Activated T-helper 2 cell treated with anti-CD3 and anti-CD28 coated beads, Interferon-gamma antibody, Interleukin-2, Interleukin-4, amounts not matched to agents 10 μg/mL and 5 μg/mL and 100 μg/mL, durations not matched to agents 14 hours and 24 hours and 36 hours (primary cell): ENCODE results near the gene PPWD1. TPM values are rescaled to one million over a fixed set of nuclear protein-coding genes. Genes with fewer than 3 reads are reported as not detected.

ENCODE experiments used
- DNase-seq: peaks from one replicate; pipeline ENCODE4 v3.0.0; 2021; ENCODE audit warnings: low spot score
- H3K27ac Mint-ChIP-seq: one replicate; pipeline ENCODE4 v1.8.0; 2021; ENCODE audit warnings: mixed read lengths
- H3K27me3 Mint-ChIP-seq: one replicate; pipeline ENCODE4 v1.8.0; 2021; ENCODE audit warnings: low read depth, mixed read lengths
- H3K36me3 Mint-ChIP-seq: one replicate; pipeline ENCODE4 v1.8.0; 2021; ENCODE audit warnings: low read depth, mixed read lengths
- H3K4me1 Mint-ChIP-seq: one replicate; pipeline ENCODE4 v1.8.0; 2021; ENCODE audit warnings: low read depth, mixed read lengths
- H3K4me3 Mint-ChIP-seq: one replicate; pipeline ENCODE4 v1.8.0; 2021; ENCODE audit warnings: low read depth, mild to moderate bottlenecking, moderate library complexity, mixed read lengths
- H3K9me3 Mint-ChIP-seq: one replicate; pipeline ENCODE4 v1.8.0; 2021; ENCODE audit warnings: mixed read lengths
- intact Hi-C: fragments of 100-400 bp; cut with micrococcal nuclease; formaldehyde crosslinking; loops from one replicate; pipeline ENCODE4 v1.15.1; 2023
- total RNA-seq: library from RNA; stranded (reverse); gene quantifications from 2 replicates; pipeline ENCODE4 v1.2.3, GENCODE V29; 2022

PPWD1 gene
- 51.9 and 53.8 TPM in 2 replicates for total RNA-seq

- intact Hi-C loops = loop anchor here (1.0 to 5.0 kb wide), 7 partner anchors 14 to 796 kb away; partner anchors contain the start of genes ADAMTS6, CWC27, NLN and SGTB
- peaks cover 48% of the 10 kb centered on the region for H3K4me1 Mint-ChIP-seq
- H3K4me3 Mint-ChIP-seq = peak within 1 kb of the TSS; percentile 91
- H3K27me3 Mint-ChIP-seq = no peaks in the 10 kb centered on the region
- peaks cover 54% of the 10 kb centered on the region for H3K36me3 Mint-ChIP-seq
- no peaks in the 10 kb centered on the region for H3K9me3 Mint-ChIP-seq
- DNase-seq = peak; percentile 95
- peak within 1 kb of the TSS; percentile 97 for H3K27ac Mint-ChIP-seq
These were observed at the start of gene PPWD1, which contains the start of gene CENPK for GRCh38 chr5:65562731-65563701. TSS of gene PPWD1 (plus strand) at chr5:65563296. CDS start at chr5:65563311, 15 bp downstream. TSS of gene CENPK (minus strand) at chr5:65563168. CDS start at chr5:65554907, 8,261 bp downstream.

GRCh38 chr5:65525726-65526125 lies 37.4 kb upstream of the PPWD1 start:
- Mint-ChIP-seq H3K27ac (no peak overlapping the region), H3K9me3 (no peaks in the 10 kb centered on the region), H3K4me3 (no peak overlapping the region), H3K27me3 (no peaks in the 10 kb centered on the region), H3K4me1 (no peaks in the 10 kb centered on the region), H3K36me3 (peaks cover 49% of the 10 kb centered on the region)
- no peak for DNase-seq
- intact Hi-C loops = no loop called here

GRCh38 chr5:65530904-65531303 lies 32.2 kb upstream of the PPWD1 start:
- Mint-ChIP-seq H3K4me1 (no peaks in the 10 kb centered on the region), H3K4me3 (no peak overlapping the region), H3K9me3 (no peaks in the 10 kb centered on the region), H3K27me3 (no peaks in the 10 kb centered on the region), H3K27ac (no peak overlapping the region), H3K36me3 (peaks cover 45% of the 10 kb centered on the region)
- intact Hi-C loops = no loop called here
- DNase-seq = no peak

- no peak overlapping the region for H3K4me3 Mint-ChIP-seq
- H3K27ac Mint-ChIP-seq = no peak overlapping the region
- H3K27me3 Mint-ChIP-seq = no peaks in the 10 kb centered on the region
- H3K9me3 Mint-ChIP-seq = no peaks in the 10 kb centered on the region
- no peak for DNase-seq
- intact Hi-C loops = no loop called here
- peaks cover 44% of the 10 kb centered on the region for H3K36me3 Mint-ChIP-seq
- H3K4me1 Mint-ChIP-seq = no peaks in the 10 kb centered on the region
These were observed 27.5 kb upstream of the PPWD1 start for GRCh38 chr5:65535529-65535987.

- peaks cover 4% of the 10 kb centered on the region for H3K9me3 Mint-ChIP-seq
- no peaks in the 10 kb centered on the region for H3K27me3 Mint-ChIP-seq
- H3K27ac Mint-ChIP-seq = no peak overlapping the region
- intact Hi-C loops = no loop called here
- H3K4me1 Mint-ChIP-seq = no peaks in the 10 kb centered on the region
- DNase-seq = no peak
- H3K4me3 Mint-ChIP-seq = no peak overlapping the region
- H3K36me3 Mint-ChIP-seq = peaks cover 64% of the 10 kb centered on the region
These were observed 23.3 kb upstream of the PPWD1 start for GRCh38 chr5:65539827-65540226.

- H3K4me1 Mint-ChIP-seq = peaks cover 13% of the 10 kb centered on the region
- H3K4me3 Mint-ChIP-seq = no peak overlapping the region
- no peak overlapping the region for H3K27ac Mint-ChIP-seq
- no peaks in the 10 kb centered on the region for H3K27me3 Mint-ChIP-seq
- intact Hi-C loops = no loop called here
- peaks cover 4% of the 10 kb centered on the region for H3K9me3 Mint-ChIP-seq
- H3K36me3 Mint-ChIP-seq = peaks cover 82% of the 10 kb centered on the region
- DNase-seq = no peak
These were observed 18.6 kb upstream of the PPWD1 start for GRCh38 chr5:65544473-65544872.

- no peak overlapping the region for H3K27ac Mint-ChIP-seq
These were observed 17.0 kb upstream of the PPWD1 start for GRCh38 chr5:65546141-65546540.

GRCh38 chr5:65548281-65548680 lies 14.8 kb upstream of the PPWD1 start:
- intact Hi-C loops = loop anchor here (2.0 kb wide), 1 partner anchor 15 kb away; the partner anchor contains the start of genes CENPK and PPWD1
- no peak overlapping the region for H3K4me3 Mint-ChIP-seq
- peaks cover 4% of the 10 kb centered on the region for H3K9me3 Mint-ChIP-seq
- peaks cover 22% of the 10 kb centered on the region for H3K4me1 Mint-ChIP-seq
- no peak overlapping the region for H3K27ac Mint-ChIP-seq
- peaks cover 85% of the 10 kb centered on the region for H3K36me3 Mint-ChIP-seq
- no peak for DNase-seq
- H3K27me3 Mint-ChIP-seq = no peaks in the 10 kb centered on the region

More at GRCh38 chr5:65546141-65546540, 17.0 kb upstream of the PPWD1 start:
- DNase-seq = no peak
- H3K4me1 Mint-ChIP-seq = peaks cover 17% of the 10 kb centered on the region
- H3K27me3 Mint-ChIP-seq = no peaks in the 10 kb centered on the region
- intact Hi-C loops = no loop called here
- peaks cover 4% of the 10 kb centered on the region for H3K9me3 Mint-ChIP-seq
- peaks cover 90% of the 10 kb centered on the region for H3K36me3 Mint-ChIP-seq
- H3K4me3 Mint-ChIP-seq = no peak overlapping the region

GRCh38 chr5:65553941-65554340 lies 9.2 kb upstream of the PPWD1 start:
- DNase-seq = no peak
- Mint-ChIP-seq H3K4me3 (no peak overlapping the region), H3K36me3 (peaks cover 78% of the 10 kb centered on the region), H3K9me3 (no peaks in the 10 kb centered on the region), H3K27ac (no peak overlapping the region), H3K27me3 (no peaks in the 10 kb centered on the region), H3K4me1 (peaks cover 42% of the 10 kb centered on the region)
- intact Hi-C loops = no loop called here

GRCh38 chr5:65555287-65555686 lies 7.8 kb upstream of the PPWD1 start:
- no peaks in the 10 kb centered on the region for H3K27me3 Mint-ChIP-seq
- no peaks in the 10 kb centered on the region for H3K9me3 Mint-ChIP-seq
- peaks cover 38% of the 10 kb centered on the region for H3K4me1 Mint-ChIP-seq
- H3K27ac Mint-ChIP-seq = no peak overlapping the region
- DNase-seq = no peak
- no peak overlapping the region for H3K4me3 Mint-ChIP-seq
- intact Hi-C loops = no loop called here
- peaks cover 77% of the 10 kb centered on the region for H3K36me3 Mint-ChIP-seq

- Mint-ChIP-seq H3K9me3 (no peaks in the 10 kb centered on the region), H3K27me3 (no peaks in the 10 kb centered on the region), H3K4me3 (no peak overlapping the region), H3K27ac (no peak overlapping the region), H3K36me3 (peaks cover 73% of the 10 kb centered on the region), H3K4me1 (peaks cover 40% of the 10 kb centered on the region)
- intact Hi-C loops = no loop called here
- DNase-seq = no peak
These were observed 6.9 kb upstream of the PPWD1 start for GRCh38 chr5:65556181-65556580.

GRCh38 chr5:65556718-65557117 lies 6.4 kb upstream of the PPWD1 start:
- intact Hi-C loops = no loop called here
- H3K9me3 Mint-ChIP-seq = no peaks in the 10 kb centered on the region
- H3K4me1 Mint-ChIP-seq = peaks cover 44% of the 10 kb centered on the region
- H3K36me3 Mint-ChIP-seq = peaks cover 73% of the 10 kb centered on the region
- no peak overlapping the region for H3K27ac Mint-ChIP-seq
- H3K27me3 Mint-ChIP-seq = no peaks in the 10 kb centered on the region
- DNase-seq = no peak
- H3K4me3 Mint-ChIP-seq = no peak overlapping the region

- Mint-ChIP-seq H3K36me3 (peaks cover 52% of the 10 kb centered on the region), H3K4me1 (peaks cover 44% of the 10 kb centered on the region)
These were observed 681 bp downstream of the PPWD1 start for GRCh38 chr5:65563777-65564176.

More at GRCh38 chr5:65563777-65564176, 681 bp downstream of the PPWD1 start:
- Mint-ChIP-seq H3K9me3 (no peaks in the 10 kb centered on the region), H3K4me3 (peak overlapping the region; percentile 91), H3K27ac (peak overlapping the region; percentile 97), H3K27me3 (no peaks in the 10 kb centered on the region)
- intact Hi-C loops = loop anchor here (1.0 to 5.0 kb wide), 6 partner anchors 15 to 796 kb away; partner anchors contain the start of genes ADAMTS6, CWC27, NLN and SGTB
- no peak for DNase-seq
